ENCODE results near the gene C2orf81. TPM values are rescaled to one million over a fixed set of nuclear protein-coding genes. Genes with fewer than 3 reads are reported as not detected.

C2orf81 gene
- total RNA-seq, 1 donor from 2014 or later: 1.5 TPM

- H3K27ac Mint-ChIP-seq (ENCODE audit: unreplicated experiment): no peak overlapping the region
- peaks cover 3% of the 10 kb centered on the region for H3K27me3 Mint-ChIP-seq (ENCODE audit: low read depth)
Observed at GRCh38 chr2:74420006-74420405, 1.4 kb downstream of the C2orf81 start.

GRCh38 chr2:74419345-74419744, 2.1 kb downstream of the C2orf81 start:
- no peak for TF ChIP-seq CTCF (IDR thresholded peaks at IDR 0.05)
- H3K9me3 Mint-ChIP-seq (ENCODE audit: low read depth): no peaks in the 10 kb centered on the region
- peaks cover 12% of the 10 kb centered on the region for H3K4me1 Mint-ChIP-seq (ENCODE audit: low read depth)
- H3K27me3 Mint-ChIP-seq (ENCODE audit: low read depth): peaks cover 3% of the 10 kb centered on the region
- H3K27ac Mint-ChIP-seq (ENCODE audit: unreplicated experiment): no peak overlapping the region
- no peak overlapping the region for H3K4me3 Mint-ChIP-seq (ENCODE audit: unreplicated experiment)
- no peak for DNase-seq (ENCODE audit: low spot score)
- no peaks in the 10 kb centered on the region for H3K36me3 Mint-ChIP-seq (ENCODE audit: low read depth)

More at GRCh38 chr2:74420006-74420405, 1.4 kb downstream of the C2orf81 start:
- no peak for TF ChIP-seq CTCF (IDR thresholded peaks at IDR 0.05)
- Mint-ChIP-seq H3K9me3 (ENCODE audit: low read depth) (no peaks in the 10 kb centered on the region), H3K36me3 (ENCODE audit: low read depth) (no peaks in the 10 kb centered on the region), H3K4me3 (ENCODE audit: unreplicated experiment) (no peak overlapping the region), H3K4me1 (ENCODE audit: low read depth) (peaks cover 12% of the 10 kb centered on the region)
- no peak for DNase-seq (ENCODE audit: low spot score)

- H3K36me3 Mint-ChIP-seq (ENCODE audit: low read depth): no peaks in the 10 kb centered on the region
- peaks cover 3% of the 10 kb centered on the region for H3K27me3 Mint-ChIP-seq (ENCODE audit: low read depth)
- no peak overlapping the region for H3K4me3 Mint-ChIP-seq (ENCODE audit: unreplicated experiment)
- no peak overlapping the region for H3K27ac Mint-ChIP-seq (ENCODE audit: unreplicated experiment)
- no peak for TF ChIP-seq CTCF (IDR thresholded peaks at IDR 0.05)
- DNase-seq (ENCODE audit: low spot score): no peak
- H3K4me1 Mint-ChIP-seq (ENCODE audit: low read depth): peaks cover 12% of the 10 kb centered on the region
- H3K9me3 Mint-ChIP-seq (ENCODE audit: low read depth): no peaks in the 10 kb centered on the region
Observed at GRCh38 chr2:74418312-74418711, 3.1 kb downstream of the C2orf81 start.

DNA sequence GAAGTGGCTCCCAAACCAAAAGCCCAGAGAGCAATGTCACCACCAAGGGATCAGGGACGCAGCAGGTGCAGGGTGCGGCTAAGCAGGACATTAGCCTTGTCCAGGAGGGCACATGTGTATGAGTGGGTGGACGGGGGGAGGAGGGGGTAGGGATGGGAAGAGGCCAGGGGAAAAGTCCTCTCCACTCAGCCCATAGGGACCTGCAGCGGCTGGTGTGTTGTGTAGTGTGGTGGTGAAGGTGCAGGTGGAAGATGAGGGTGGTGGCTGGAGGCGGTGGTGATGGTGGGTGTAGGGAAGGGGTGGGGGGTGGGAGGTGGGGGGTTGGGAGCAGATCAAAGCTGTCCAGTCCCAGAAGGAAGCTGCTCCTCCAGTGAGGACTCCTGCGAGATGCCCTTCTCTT, 3.7 kb downstream of the C2orf81 start:
- Mint-ChIP-seq H3K27me3 (ENCODE audit: low read depth) (peaks cover 3% of the 10 kb centered on the region), H3K9me3 (ENCODE audit: low read depth) (no peaks in the 10 kb centered on the region), H3K4me1 (ENCODE audit: low read depth) (peaks cover 12% of the 10 kb centered on the region), H3K36me3 (ENCODE audit: low read depth) (no peaks in the 10 kb centered on the region), H3K4me3 (ENCODE audit: unreplicated experiment) (no peak overlapping the region), H3K27ac (ENCODE audit: unreplicated experiment) (no peak overlapping the region)
- TF ChIP-seq CTCF (IDR thresholded peaks at IDR 0.05): no peak
- no peak for DNase-seq (ENCODE audit: low spot score)

GRCh38 chr2:74417197-74417596, 4.2 kb downstream of the C2orf81 start:
- H3K27me3 Mint-ChIP-seq (ENCODE audit: low read depth): peaks cover 3% of the 10 kb centered on the region
- no peaks in the 10 kb centered on the region for H3K36me3 Mint-ChIP-seq (ENCODE audit: low read depth)
- H3K27ac Mint-ChIP-seq (ENCODE audit: unreplicated experiment): no peak overlapping the region
- H3K4me3 Mint-ChIP-seq (ENCODE audit: unreplicated experiment): no peak overlapping the region
- peaks cover 9% of the 10 kb centered on the region for H3K4me1 Mint-ChIP-seq (ENCODE audit: low read depth)
- H3K9me3 Mint-ChIP-seq (ENCODE audit: low read depth): no peaks in the 10 kb centered on the region
- no peak for TF ChIP-seq CTCF (IDR thresholded peaks at IDR 0.05)
- DNase-seq (ENCODE audit: low spot score): no peak
